Left colon (tissue), 2 donors: ENCODE data around the gene DCST2. TPM values are rescaled to one million over a fixed set of nuclear protein-coding genes. Genes with fewer than 3 reads are reported as not detected.

ENCODE experiments used
- ATAC-seq: fragments of 200-7000 bp; cut with Tn5 transposase; one replicate; pipeline ENCODE4 v1.9.1; 2020; ENCODE audit warnings: mild to moderate bottlenecking, moderate library complexity
- DNase-seq, 2 donors: peaks; one replicate each; pipeline ENCODE4 v3.0.0-alpha.2; 2020
- intact Hi-C, 2 donors: fragments of 100-400 bp; cut with DNase I in 1 of 2; cut with micrococcal nuclease in 1 of 2; formaldehyde crosslinking; loops; one replicate each; pipeline versions ENCODE4 v1.11.2 to v1.14.0; 2022; cut with DNase I, micrococcal nuclease
- total RNA-seq, 2 donors: library from RNA; stranded (reverse); fragmentation: NEBNext Ultra II Directional; extraction: Animal tissue kit (Norgen Biotek cat#: 25700); gene quantifications; one replicate each; pipeline ENCODE4 v1.2.1, GENCODE V29; 2021
- donor health status: DM: no; HTN: no; CAD: no.
- donor health status: DM: yes; HTN: yes; CAD: no.

DCST2 gene
- total RNA-seq, 2 donors from 2014 or later: 1.5 to 3.6 TPM

GRCh38 chr1:155015527-155016230 lies 17.9 kb downstream of the DCST2 start:
- DNase-seq (peak in 1 of 2 donors; percentile 34), ATAC-seq (no peak)
- intact Hi-C loops: loop anchor here in 1 of 2 donors (10.0 kb wide), 1 partner anchor 51 kb away; the partner anchor contains the start of gene PYGO2

GRCh38 chr1:155014709-155015508 lies 18.7 kb downstream of the DCST2 start:
- intact Hi-C loops: loop anchor here in 1 of 2 donors (10.0 kb wide), 1 partner anchor 50 kb away; the partner anchor contains the start of gene PYGO2
- DNase-seq (no peak), ATAC-seq (no peak)

- intact Hi-C loops: loop anchor here in 1 of 2 donors (10.0 kb wide), 1 partner anchor 49 kb away; the partner anchor contains the start of gene PYGO2
- ATAC-seq (no peak), DNase-seq (peak; percentile 49 to 51)
Measured at GRCh38 chr1:155013632-155014031, 19.9 kb downstream of the DCST2 start.

- ATAC-seq (no peak), DNase-seq (no peak)
- intact Hi-C loops: loop anchor here in 1 of 2 donors (10.0 kb wide), 1 partner anchor 48 kb away; the partner anchor contains the start of gene PYGO2
Measured at GRCh38 chr1:155012776-155013602, 20.6 kb downstream of the DCST2 start.

- DNase-seq (peak; percentile 79 to 91), ATAC-seq (peak; percentile 42)
- intact Hi-C loops: loop anchor here in 1 of 2 donors (10.0 kb wide), 1 partner anchor 47 kb away; the partner anchor contains the start of gene PYGO2
Measured at GRCh38 chr1:155012026-155012546, 21.5 kb downstream of the DCST2 start.

GRCh38 chr1:155011437-155012025 lies 22.1 kb downstream of the DCST2 start:
- DNase-seq (peak in 1 of 2 donors; percentile 39), ATAC-seq (no peak)
- intact Hi-C loops: loop anchor here in 1 of 2 donors (10.0 kb wide), 1 partner anchor 47 kb away; the partner anchor contains the start of gene PYGO2

- intact Hi-C loops: loop anchor here in 1 of 2 donors (10.0 kb wide), 1 partner anchor 46 kb away; the partner anchor contains the start of gene PYGO2
- no peak for ATAC-seq
- no peak for DNase-seq
Measured at GRCh38 chr1:155011004-155011416, 22.6 kb downstream of the DCST2 start.

GRCh38 chr1:155010211-155010918 lies 23.2 kb downstream of the DCST2 start:
- intact Hi-C loops: loop anchor here in 1 of 2 donors (10.0 kb wide), 1 partner anchor 46 kb away; the partner anchor contains the start of gene PYGO2
- ATAC-seq (no peak), DNase-seq (peak in 1 of 2 donors; percentile 42)

- DNase-seq (no peak), ATAC-seq (no peak)
- intact Hi-C loops: loop anchor here in 1 of 2 donors (10.0 kb wide), 1 partner anchor 45 kb away; the partner anchor contains the start of gene PYGO2
Measured at GRCh38 chr1:155009742-155010141, 23.8 kb downstream of the DCST2 start.

- intact Hi-C loops: no loop called here
- ATAC-seq: no peak
- no peak for DNase-seq
Measured at GRCh38 chr1:155009221-155009711, 24.3 kb downstream of the DCST2 start.

GRCh38 chr1:155008015-155008941 lies 25.3 kb downstream of the DCST2 start:
- intact Hi-C loops: no loop called here
- DNase-seq (peak; percentile 63 to 81), ATAC-seq (peak; percentile 39)

GRCh38 chr1:155007251-155007828 lies 26.2 kb downstream of the DCST2 start:
- DNase-seq: peak; percentile 81 to 94
- intact Hi-C loops: no loop called here
- ATAC-seq: peak; percentile 56

- no peak for ATAC-seq
- DNase-seq: peak; percentile 22 to 47
- intact Hi-C loops: no loop called here
Measured at GRCh38 chr1:155006601-155007101, 26.9 kb downstream of the DCST2 start.

- ATAC-seq: peak; percentile 20
- DNase-seq: peak; percentile 88 to 90
- intact Hi-C loops: no loop called here
Measured at GRCh38 chr1:155005076-155006011, 28.2 kb downstream of the DCST2 start.
